ENCODE measurements around the gene TNK2.
"Not testable (repeated sequence)": the region's sequence is repeated elsewhere in the genome, so short reads cannot be mapped to it uniquely, and the experiment has no call there.

Gene TNK2

GRCh38 chr3:195907934-195908693 is at the start of gene TNK2:
Gene TNK2 (minus strand): TSS chr3:195908551. CDS start chr3:195888588, 19,963 bp downstream.
- in situ Hi-C loops (cut with MboI; ENCODE audit: low sequenced_read_pairs), result no loop called here

GRCh38 chr3:195956577-195956976 is 48.2 kb upstream of the TNK2 start:
- in situ Hi-C loops (cut with MboI; ENCODE audit: low sequenced_read_pairs), result no loop called here

- in situ Hi-C loops (cut with MboI; ENCODE audit: low sequenced_read_pairs), result not testable (repeated sequence)
These were observed 47.1 kb upstream of the TNK2 start for GRCh38 chr3:195955416-195955841.

- in situ Hi-C loops (cut with MboI; ENCODE audit: low sequenced_read_pairs), result not testable (repeated sequence)
These were observed 46.4 kb upstream of the TNK2 start for GRCh38 chr3:195954752-195955119.

- in situ Hi-C loops (cut with MboI; ENCODE audit: low sequenced_read_pairs), result not testable (repeated sequence)
These were observed 45.9 kb upstream of the TNK2 start for GRCh38 chr3:195954052-195954751.

GRCh38 chr3:195952590-195952989 is 44.2 kb upstream of the TNK2 start:
- in situ Hi-C loops (cut with MboI; ENCODE audit: low sequenced_read_pairs), result not testable (repeated sequence)

GRCh38 chr3:195951443-195952177 is 43.3 kb upstream of the TNK2 start:
- in situ Hi-C loops (cut with MboI; ENCODE audit: low sequenced_read_pairs), result not testable (repeated sequence)

- in situ Hi-C loops (cut with MboI; ENCODE audit: low sequenced_read_pairs), result not testable (repeated sequence)
These were observed 42.4 kb upstream of the TNK2 start for GRCh38 chr3:195950731-195951130.

- in situ Hi-C loops (cut with MboI; ENCODE audit: low sequenced_read_pairs), result not testable (repeated sequence)
These were observed 41.8 kb upstream of the TNK2 start for GRCh38 chr3:195950164-195950563.

- in situ Hi-C loops (cut with MboI; ENCODE audit: low sequenced_read_pairs), result not testable (repeated sequence)
These were observed 38.8 kb upstream of the TNK2 start for GRCh38 chr3:195946910-195947699.

- in situ Hi-C loops (cut with MboI; ENCODE audit: low sequenced_read_pairs), result not testable (repeated sequence)
These were observed 33.0 kb upstream of the TNK2 start for GRCh38 chr3:195941265-195941815.

GRCh38 chr3:195940806-195941205 is 32.5 kb upstream of the TNK2 start:
- in situ Hi-C loops (cut with MboI; ENCODE audit: low sequenced_read_pairs), result not testable (repeated sequence)

GRCh38 chr3:195939526-195940470 is 31.4 kb upstream of the TNK2 start:
- in situ Hi-C loops (cut with MboI; ENCODE audit: low sequenced_read_pairs), result not testable (repeated sequence)

- in situ Hi-C loops (cut with MboI; ENCODE audit: low sequenced_read_pairs), result not testable (repeated sequence)
These were observed 24.7 kb upstream of the TNK2 start for GRCh38 chr3:195933044-195933430.

- in situ Hi-C loops (cut with MboI; ENCODE audit: low sequenced_read_pairs), result no loop called here
These were observed 24.2 kb upstream of the TNK2 start for GRCh38 chr3:195932418-195933043.

GRCh38 chr3:195931582-195932273 is 23.4 kb upstream of the TNK2 start:
- in situ Hi-C loops (cut with MboI; ENCODE audit: low sequenced_read_pairs), result no loop called here

GRCh38 chr3:195929452-195929851 is 21.1 kb upstream of the TNK2 start:
- in situ Hi-C loops (cut with MboI; ENCODE audit: low sequenced_read_pairs), result no loop called here

GRCh38 chr3:195921334-195921791 is 13.0 kb upstream of the TNK2 start:
- in situ Hi-C loops (cut with MboI; ENCODE audit: low sequenced_read_pairs), result no loop called here

All from HL-60/S4 (cell line).